GM12874 (cell line): Measurements from ENCODE around the gene CDKN2B-AS1.

Source experiments
- TF ChIP-seq, protein P1 (sequence below): IDR thresholded peaks from 2 replicates; pipeline ENCODE4 v1.5.1; 2011; ENCODE audit warnings: low read depth, mild to moderate bottlenecking, control low read depth, low read length, moderate library complexity; ENCODE audit not compliant: insufficient read depth

The CDKN2B-AS1 gene

GRCh38 chr9:22033012-22033630 is 38.5 kb downstream of the CDKN2B-AS1 start:
- TF ChIP-seq, protein P1, sequence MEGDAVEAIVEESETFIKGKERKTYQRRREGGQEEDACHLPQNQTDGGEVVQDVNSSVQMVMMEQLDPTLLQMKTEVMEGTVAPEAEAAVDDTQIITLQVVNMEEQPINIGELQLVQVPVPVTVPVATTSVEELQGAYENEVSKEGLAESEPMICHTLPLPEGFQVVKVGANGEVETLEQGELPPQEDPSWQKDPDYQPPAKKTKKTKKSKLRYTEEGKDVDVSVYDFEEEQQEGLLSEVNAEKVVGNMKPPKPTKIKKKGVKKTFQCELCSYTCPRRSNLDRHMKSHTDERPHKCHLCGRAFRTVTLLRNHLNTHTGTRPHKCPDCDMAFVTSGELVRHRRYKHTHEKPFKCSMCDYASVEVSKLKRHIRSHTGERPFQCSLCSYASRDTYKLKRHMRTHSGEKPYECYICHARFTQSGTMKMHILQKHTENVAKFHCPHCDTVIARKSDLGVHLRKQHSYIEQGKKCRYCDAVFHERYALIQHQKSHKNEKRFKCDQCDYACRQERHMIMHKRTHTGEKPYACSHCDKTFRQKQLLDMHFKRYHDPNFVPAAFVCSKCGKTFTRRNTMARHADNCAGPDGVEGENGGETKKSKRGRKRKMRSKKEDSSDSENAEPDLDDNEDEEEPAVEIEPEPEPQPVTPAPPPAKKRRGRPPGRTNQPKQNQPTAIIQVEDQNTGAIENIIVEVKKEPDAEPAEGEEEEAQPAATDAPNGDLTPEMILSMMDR, result no peak

- TF ChIP-seq, protein P1, result no peak
Measured at GRCh38 chr9:22035591-22036011, 41.0 kb downstream of the CDKN2B-AS1 start.

GRCh38 chr9:22036866-22037626 is 42.5 kb downstream of the CDKN2B-AS1 start:
- TF ChIP-seq, protein P1, result no peak

DNA sequence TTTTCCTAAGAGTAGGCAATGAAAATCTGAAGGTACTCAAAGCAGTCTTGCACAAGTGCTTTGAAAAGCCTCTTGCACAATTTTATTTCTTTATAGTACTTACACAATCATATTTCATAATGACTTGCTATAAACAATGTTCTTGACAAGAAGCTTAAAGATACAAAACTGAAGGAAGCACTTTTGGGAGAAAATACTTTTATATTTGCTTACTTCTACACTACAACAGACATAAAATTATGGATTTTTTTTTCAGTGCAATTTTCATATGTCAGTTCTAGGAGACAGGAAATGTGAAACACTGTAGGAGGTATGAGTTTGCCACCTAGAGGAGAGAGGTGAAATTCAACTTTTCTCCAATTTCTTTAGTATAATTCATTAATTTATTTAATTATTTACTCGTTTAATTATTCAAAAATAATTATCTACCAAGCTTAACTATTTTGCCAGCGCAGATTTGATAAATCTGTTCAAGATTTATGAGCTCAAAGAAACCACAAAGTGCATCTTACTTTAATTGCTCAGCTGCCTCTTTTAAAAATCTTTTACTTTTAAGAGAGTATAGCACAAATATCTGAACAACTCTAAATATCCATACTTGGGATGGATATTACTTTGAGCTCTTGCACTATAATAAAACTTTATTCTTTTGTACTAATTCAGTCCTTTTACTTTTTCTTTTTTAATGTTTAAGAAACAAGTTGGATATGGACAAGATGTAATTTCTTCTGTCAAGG is 43.5 kb downstream of the CDKN2B-AS1 start:
- TF ChIP-seq, protein P1, result peak; percentile 27; the same call in 1 of the 2 replicates

- TF ChIP-seq, protein P1, result no peak
Measured at GRCh38 chr9:22039258-22039657, 44.7 kb downstream of the CDKN2B-AS1 start.

- TF ChIP-seq, protein P1, result no peak
Measured at GRCh38 chr9:22040760-22041159, 46.2 kb downstream of the CDKN2B-AS1 start.

GRCh38 chr9:22041344-22041743 is 46.8 kb downstream of the CDKN2B-AS1 start:
- TF ChIP-seq, protein P1, result no peak
